Activated CD8-positive, alpha-beta T cell treated with anti-CD3 and anti-CD28 coated beads for 36 hours (primary cell): ENCODE measurements around the gene C10orf105. TPM values are rescaled to one million over a fixed set of nuclear protein-coding genes. Genes with fewer than 3 reads are reported as not detected.
A peak's percentile ranks its signal among the peaks of the same experiment; 100 is the strongest.

Source experiments
- ATAC-seq: fragments of 200-7000 bp; cut with Tn5 transposase; one replicate; pipeline ENCODE4 v1.10.0; 2021; ENCODE audit warnings: mild to moderate bottlenecking, moderate library complexity
- CTCF ChIA-PET: fragments of 350-600 bp; sonication (Branson Sonifier 250); formaldehyde crosslinking; loops from one replicate; lab custom pipeline; 2021; ENCODE audit warnings: antibody characterized with exemption; lab: Charles Lee
- POLR2A ChIA-PET: fragments of 350-600 bp; sonication (Branson Sonifier 250); formaldehyde crosslinking; loops from one replicate; lab custom pipeline; 2021; ENCODE audit warnings: antibody characterized with exemption; lab: Charles Lee
- DNase-seq: peaks from one replicate; pipeline ENCODE4 v3.0.0-alpha.2; 2020
- H3K27ac Mint-ChIP-seq: one replicate; pipeline ENCODE4 v1.8.0; 2021; ENCODE audit warnings: mild to moderate bottlenecking, mixed read lengths
- H3K27me3 Mint-ChIP-seq: one replicate; pipeline ENCODE4 v1.8.0; 2021; ENCODE audit warnings: mixed read lengths
- H3K36me3 Mint-ChIP-seq: one replicate; pipeline ENCODE4 v1.8.0; 2021; ENCODE audit warnings: low read depth, mixed read lengths
- H3K4me1 Mint-ChIP-seq: one replicate; pipeline ENCODE4 v1.8.0; 2021; ENCODE audit warnings: low read depth, mixed read lengths
- H3K4me3 Mint-ChIP-seq: one replicate; pipeline ENCODE4 v1.8.0; 2021; ENCODE audit warnings: mild to moderate bottlenecking, moderate library complexity, mixed read lengths
- H3K9me3 Mint-ChIP-seq: one replicate; pipeline ENCODE4 v1.8.0; 2021; ENCODE audit warnings: mixed read lengths
- intact Hi-C: fragments of 100-400 bp; cut with micrococcal nuclease; formaldehyde crosslinking; loops from one replicate; pipeline ENCODE4 v1.10.0; 2022
- total RNA-seq, 2 experiments: library from RNA; stranded (reverse); gene quantifications; one replicate each; pipeline ENCODE4 v1.2.3, GENCODE V29; 2021
- TF ChIP-seq, protein P1 (sequence below): fragments of 200-600 bp; IDR thresholded peaks from one replicate; pipeline ENCODE4 v1.8.0; 2022; ENCODE audit warnings: antibody characterized with exemption, mild to moderate bottlenecking

C10orf105 gene
- total RNA-seq, 2 experiments from 2014 or later = 0.16 to 0.27 TPM

DNA sequence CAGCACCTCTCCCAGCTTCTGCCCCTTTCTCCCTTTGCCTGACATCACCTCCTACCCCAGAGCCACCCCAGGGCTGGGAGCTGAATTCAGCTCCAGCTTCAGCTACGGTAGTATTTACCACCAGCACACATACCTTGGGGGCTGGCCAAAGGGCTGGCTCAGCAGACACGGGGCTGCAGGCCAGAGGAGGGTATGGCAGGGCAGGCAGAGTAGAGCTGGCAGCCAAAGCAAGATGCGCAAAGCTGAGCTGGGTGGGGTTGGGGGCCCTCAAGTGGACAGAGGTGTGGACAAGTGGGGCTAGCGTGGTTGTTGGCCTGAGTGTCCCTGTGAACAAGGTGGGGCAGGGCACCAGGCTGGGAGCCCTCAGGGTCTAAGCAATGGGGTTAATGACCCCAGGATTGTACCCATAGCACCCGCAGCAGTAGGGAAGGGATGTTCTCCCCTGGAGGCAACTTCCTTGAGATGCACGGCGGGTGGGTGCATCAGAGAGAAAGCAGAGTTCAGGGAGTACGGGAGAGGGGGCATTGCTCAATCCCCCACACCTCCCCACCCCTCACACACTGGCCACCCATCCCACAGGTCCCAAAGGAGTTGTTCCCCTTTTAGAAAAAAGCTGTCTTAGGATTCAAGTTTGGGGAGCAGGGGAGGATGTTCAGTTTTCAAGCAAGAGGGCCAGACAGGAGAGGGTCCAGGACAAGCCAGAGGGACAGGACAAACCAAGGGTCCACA, 45.8 kb upstream of the C10orf105 start:
- no peaks in the 10 kb centered on the region for H3K9me3 Mint-ChIP-seq
- no peaks in the 10 kb centered on the region for H3K27me3 Mint-ChIP-seq
- no peak overlapping the region for H3K4me3 Mint-ChIP-seq
- H3K36me3 Mint-ChIP-seq = peaks cover 58% of the 10 kb centered on the region
- H3K4me1 Mint-ChIP-seq = peaks cover 89% of the 10 kb centered on the region
- peak overlapping the region; percentile 95 for H3K27ac Mint-ChIP-seq
- DNase-seq (no peak), ATAC-seq (no peak)
- CTCF ChIA-PET = interaction anchor here (1.4 to 10.5 kb wide), 6 partner anchors 8 to 77 kb away, joined by 3 to 108 read pairs (median 4); no protein-coding TSS in a partner anchor
- TF ChIP-seq, protein P1, sequence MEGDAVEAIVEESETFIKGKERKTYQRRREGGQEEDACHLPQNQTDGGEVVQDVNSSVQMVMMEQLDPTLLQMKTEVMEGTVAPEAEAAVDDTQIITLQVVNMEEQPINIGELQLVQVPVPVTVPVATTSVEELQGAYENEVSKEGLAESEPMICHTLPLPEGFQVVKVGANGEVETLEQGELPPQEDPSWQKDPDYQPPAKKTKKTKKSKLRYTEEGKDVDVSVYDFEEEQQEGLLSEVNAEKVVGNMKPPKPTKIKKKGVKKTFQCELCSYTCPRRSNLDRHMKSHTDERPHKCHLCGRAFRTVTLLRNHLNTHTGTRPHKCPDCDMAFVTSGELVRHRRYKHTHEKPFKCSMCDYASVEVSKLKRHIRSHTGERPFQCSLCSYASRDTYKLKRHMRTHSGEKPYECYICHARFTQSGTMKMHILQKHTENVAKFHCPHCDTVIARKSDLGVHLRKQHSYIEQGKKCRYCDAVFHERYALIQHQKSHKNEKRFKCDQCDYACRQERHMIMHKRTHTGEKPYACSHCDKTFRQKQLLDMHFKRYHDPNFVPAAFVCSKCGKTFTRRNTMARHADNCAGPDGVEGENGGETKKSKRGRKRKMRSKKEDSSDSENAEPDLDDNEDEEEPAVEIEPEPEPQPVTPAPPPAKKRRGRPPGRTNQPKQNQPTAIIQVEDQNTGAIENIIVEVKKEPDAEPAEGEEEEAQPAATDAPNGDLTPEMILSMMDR = no peak
- intact Hi-C loops = no loop called here
- POLR2A ChIA-PET = interaction anchor here (0.7 to 9.2 kb wide), 5 partner anchors 8 to 47 kb away, joined by 3 to 92 read pairs (median 10); partner anchors contain the start of gene VSIR

DNA sequence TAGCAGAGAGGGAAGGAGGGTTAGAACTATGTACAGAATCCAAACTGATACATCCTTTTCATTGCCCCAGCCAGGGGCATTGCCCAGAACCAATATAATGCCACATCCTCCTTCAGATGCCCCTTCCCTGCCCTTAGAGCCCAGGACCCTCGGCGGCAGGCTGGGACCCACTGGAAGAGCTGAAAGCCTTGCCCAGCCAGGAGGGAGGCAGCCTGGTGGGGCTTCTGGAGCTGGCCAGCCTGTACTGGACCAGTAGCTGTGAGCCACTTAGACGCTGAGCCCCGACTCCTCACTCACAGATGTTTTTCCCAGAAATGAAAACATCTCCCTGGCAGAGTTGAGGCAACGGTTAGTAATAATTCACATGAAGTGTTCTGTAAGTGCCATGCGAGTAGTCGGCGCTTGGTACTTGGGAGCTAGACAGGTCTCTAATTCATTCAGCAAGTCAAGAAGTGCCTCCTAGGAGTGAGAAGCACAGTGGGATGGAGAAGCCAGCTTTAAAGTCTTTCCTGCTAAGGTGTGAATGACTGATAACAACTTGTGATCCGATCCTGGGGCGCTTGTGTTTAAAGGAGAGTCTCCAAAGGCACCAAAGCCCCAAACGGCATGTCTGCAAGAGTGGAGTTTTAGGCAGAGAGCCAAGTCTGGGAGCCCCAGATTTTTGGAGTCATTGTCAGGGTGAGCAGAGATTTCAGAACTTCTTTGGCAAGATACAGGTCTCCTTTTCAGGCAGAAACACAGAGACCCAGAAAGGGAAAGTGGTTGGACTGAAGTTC, 44.0 kb upstream of the C10orf105 start:
- ATAC-seq = no peak
- H3K36me3 Mint-ChIP-seq = peaks cover 54% of the 10 kb centered on the region

DNA sequence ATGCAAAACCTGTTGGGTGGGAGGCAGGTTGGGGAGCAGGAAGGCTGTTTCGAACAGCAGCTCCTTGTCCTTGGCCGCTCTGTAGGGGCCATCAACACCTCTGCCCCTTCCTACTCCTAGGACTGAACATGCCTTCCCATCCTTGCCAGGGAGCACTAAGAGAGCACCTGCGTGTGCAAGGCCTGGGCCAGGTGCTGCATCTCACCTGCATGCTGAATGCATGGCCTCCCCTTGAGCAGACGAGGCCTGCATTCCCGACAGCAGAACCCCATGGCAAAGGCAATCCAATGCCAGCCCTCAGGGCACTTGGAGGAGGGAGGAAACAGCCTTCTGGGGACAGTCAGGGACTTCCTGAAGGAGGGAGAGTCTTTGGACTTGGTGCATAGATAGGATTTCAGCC, 42.7 kb upstream of the C10orf105 start:
- DNase-seq (no peak), ATAC-seq (no peak)
- ChIA-PET POLR2A (interaction anchor here (1.0 to 1.6 kb wide), 5 partner anchors 10 to 37 kb away, joined by 3 to 6 read pairs (median 4); partner anchors contain the start of gene VSIR), CTCF (interaction anchor here (0.9 to 2.8 kb wide), 3 partner anchors 10 to 50 kb away, joined by 3 to 18 read pairs (median 6); partner anchors contain the start of gene VSIR)
- H3K9me3 Mint-ChIP-seq = no peaks in the 10 kb centered on the region
- TF ChIP-seq, protein P1 = no peak
- intact Hi-C loops = no loop called here
- no peaks in the 10 kb centered on the region for H3K27me3 Mint-ChIP-seq
- H3K4me1 Mint-ChIP-seq = peaks cover 85% of the 10 kb centered on the region
- peaks cover 49% of the 10 kb centered on the region for H3K36me3 Mint-ChIP-seq
- peak overlapping the region; percentile 67 for H3K27ac Mint-ChIP-seq
- H3K4me3 Mint-ChIP-seq = no peak overlapping the region

More for the DNA sequence above, 44.0 kb upstream of the C10orf105 start:
- Mint-ChIP-seq H3K4me3 (no peak overlapping the region), H3K4me1 (peaks cover 84% of the 10 kb centered on the region), H3K27ac (peak overlapping the region; percentile 95), H3K27me3 (no peaks in the 10 kb centered on the region), H3K9me3 (no peaks in the 10 kb centered on the region)
- CTCF ChIA-PET = interaction anchor here (0.9 to 10.5 kb wide), 7 partner anchors 7 to 69 kb away, joined by 3 to 108 read pairs (median 4); partner anchors contain the start of gene VSIR
- intact Hi-C loops = no loop called here
- no peak for DNase-seq
- TF ChIP-seq, protein P1 = no peak
- POLR2A ChIA-PET = interaction anchor here (1.1 to 2.2 kb wide), 3 partner anchors 10 to 17 kb away, joined by 4 to 10 read pairs (median 6); partner anchors contain the start of gene VSIR

DNA sequence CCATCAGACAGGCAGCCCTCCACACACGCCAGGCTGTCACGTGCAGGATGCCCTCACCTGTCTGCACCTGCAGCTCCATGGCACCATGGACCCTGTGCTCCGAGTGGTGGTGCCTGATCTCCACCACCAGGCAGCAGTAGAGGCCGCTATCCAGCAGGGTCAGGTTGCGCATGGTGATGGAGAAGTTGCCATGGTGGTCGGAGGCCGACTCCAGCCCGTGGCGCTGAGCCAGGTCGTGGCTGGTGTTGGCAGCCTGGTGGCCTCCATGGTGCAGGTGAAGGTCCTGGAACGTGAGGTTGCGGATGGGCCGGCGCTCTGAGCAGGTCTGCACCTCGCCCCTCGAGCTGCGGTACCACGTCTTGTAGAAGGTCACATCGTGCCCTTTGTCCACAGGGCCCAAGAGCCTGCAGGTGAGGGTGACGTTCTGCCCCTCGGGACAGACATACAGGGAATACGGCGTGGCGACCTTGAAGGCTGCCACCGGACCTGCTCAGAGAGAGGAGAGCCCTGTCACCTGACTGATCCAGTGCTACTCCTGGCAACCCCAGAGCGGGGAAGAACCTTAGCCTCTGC, 42.0 kb upstream of the C10orf105 start:
- intact Hi-C loops = no loop called here

More for the DNA sequence above, 42.0 kb upstream of the C10orf105 start:
- TF ChIP-seq, protein P1 = peak; percentile 20
- DNase-seq (no peak), ATAC-seq (peak; percentile 1)
- Mint-ChIP-seq H3K4me3 (no peak overlapping the region), H3K27me3 (no peaks in the 10 kb centered on the region), H3K9me3 (no peaks in the 10 kb centered on the region), H3K36me3 (peaks cover 45% of the 10 kb centered on the region), H3K27ac (peak overlapping the region; percentile 88), H3K4me1 (peaks cover 85% of the 10 kb centered on the region)
- CTCF ChIA-PET = interaction anchor here (0.6 kb wide), 1 partner anchor 65 kb away, joined by 3 read pairs; no protein-coding TSS in a partner anchor
- POLR2A ChIA-PET = interaction anchor here (1.0 to 1.6 kb wide), 3 partner anchors 11 to 37 kb away, joined by 3 to 6 read pairs (median 3); partner anchors contain the start of gene VSIR
